GM12864 (cell line): ENCODE results near the gene PLEKHD1.
A peak's percentile ranks its signal among the peaks of the same experiment; 100 is the strongest.

ENCODE experiments used
- DNase-seq: peaks from one replicate; pipeline ENCODE4 v3.0.0-alpha.2; 2011; ENCODE audit warnings: low read depth
- H3K4me3 ChIP-seq: 2 replicates; pipeline ENCODE4 v1.5.1; 2011; ENCODE audit warnings: mild to moderate bottlenecking, low read depth, low read length, control low read depth
- CTCF ChIP-seq: IDR thresholded peaks from 2 replicates; pipeline ENCODE4 v1.5.1; 2011; ENCODE audit warnings: low read depth, mild to moderate bottlenecking, moderate library complexity, low read length, control low read depth, inconsistent platforms; ENCODE audit errors: missing control alignments

The PLEKHD1 gene

GRCh38 chr14:69543341-69544115 lies 59.0 kb downstream of the PLEKHD1 start:
- no peak for DNase-seq
- no peak overlapping the region for H3K4me3 ChIP-seq
- TF ChIP-seq CTCF: no peak

- peak; percentile 71 for TF ChIP-seq CTCF
- no peak for DNase-seq
- no peak overlapping the region for H3K4me3 ChIP-seq
These were observed 63.3 kb downstream of the PLEKHD1 start for GRCh38 chr14:69547701-69548348.

- DNase-seq: no peak
- TF ChIP-seq CTCF: no peak
- H3K4me3 ChIP-seq: no peak overlapping the region
These were observed 64.0 kb downstream of the PLEKHD1 start for GRCh38 chr14:69548566-69548965.

DNA sequence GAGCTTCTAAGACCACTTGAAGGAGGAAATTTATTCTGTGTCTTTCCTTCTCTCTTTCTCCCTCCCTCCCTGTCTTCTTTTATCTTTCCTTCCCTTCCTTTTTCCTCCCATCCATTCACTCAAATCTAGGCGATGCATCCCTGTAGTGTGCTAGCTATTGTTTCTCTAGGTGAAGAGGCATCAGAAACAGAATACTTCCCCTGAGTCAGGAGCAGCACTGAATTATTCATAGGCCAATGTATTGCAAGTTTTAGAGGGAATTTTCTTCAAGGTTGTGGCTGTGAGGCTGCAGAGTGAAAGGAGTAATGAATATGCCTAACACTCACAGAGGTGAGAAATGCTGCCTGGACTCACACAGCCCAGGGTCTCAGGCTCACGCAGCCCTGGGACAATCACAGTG lies 67.0 kb downstream of the PLEKHD1 start:
- no peak for DNase-seq
- TF ChIP-seq CTCF: no peak
- no peak overlapping the region for H3K4me3 ChIP-seq

DNA sequence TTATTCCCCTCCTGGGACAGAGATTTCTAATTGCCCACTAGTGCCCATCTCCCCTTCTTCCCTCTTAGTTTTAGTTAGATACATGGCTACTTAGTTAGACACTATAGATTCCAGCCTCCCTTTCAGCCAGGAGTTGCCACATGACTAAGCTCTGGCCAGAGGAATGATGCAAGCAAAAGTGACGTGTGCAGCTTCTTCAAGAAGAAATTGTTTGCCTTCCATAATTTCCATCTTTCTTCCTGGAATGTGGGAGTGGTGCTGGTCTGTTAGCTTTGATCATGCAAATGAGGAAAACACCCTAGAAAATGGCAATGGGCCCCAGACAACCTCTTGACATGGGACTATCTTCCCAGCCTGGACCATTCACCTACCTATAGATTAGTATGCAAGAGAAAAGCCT lies 68.7 kb downstream of the PLEKHD1 start:
- DNase-seq: no peak
- no peak for TF ChIP-seq CTCF

GRCh38 chr14:69554500-69554899 lies 70.0 kb downstream of the PLEKHD1 start:
- no peak for TF ChIP-seq CTCF
- H3K4me3 ChIP-seq: no peak overlapping the region
- DNase-seq: no peak

More for the DNA sequence above, 68.7 kb downstream of the PLEKHD1 start:
- no peak overlapping the region for H3K4me3 ChIP-seq
